ENCODE data around the gene CFAP97D1. TPM values are rescaled to one million over a fixed set of nuclear protein-coding genes. Genes with fewer than 3 reads are reported as not detected.

CFAP97D1 gene
- total RNA-seq (not detected), polyA plus RNA-seq (not detected), total RNA-seq (not detected)

- H3K27ac Mint-ChIP-seq: peak within 1 kb of the TSS in 4 of 9 donors; percentile 26 to 83 (median 60)
- intact Hi-C loops (cut with micrococcal nuclease): no loop called here
- Histone ChIP-seq H3K9me3 (ENCODE audit: control insufficient read depth in 2 of 3, low read length in 3 of 3) (no peaks in the 10 kb centered on the region), H3K36me3 (ENCODE audit: control insufficient read depth in 2 of 3, insufficient read depth in 3 of 3, low read length in 3 of 3) (peaks cover 0 to 5% (median 0%) of the 10 kb centered on the region in 3 experiments), H3K4me1 (ENCODE audit: control insufficient read depth in 2 of 2, insufficient read depth in 2 of 2, low read length in 2 of 2) (peaks cover 7% of the 10 kb centered on the region in 2 donors), H3K4me3 (ENCODE audit: low read length) (peak within 1 kb of the TSS; percentile 74), H3K27me3 (ENCODE audit: control insufficient read depth in 2 of 2, insufficient read depth in 2 of 2, low read length in 2 of 2) (no peaks in the 10 kb centered on the region), H3K27ac (ENCODE audit: low read depth, low read length) (peak within 1 kb of the TSS; percentile 60)
- peaks cover 20 to 49% (median 31%) of the 10 kb centered on the region in 5 donors for H3K27me3 Mint-ChIP-seq
- no peak for DNase-seq
- ATAC-seq: no peak
- CTCF ChIA-PET: interaction anchor here (0.5 kb wide), 1 partner anchor 94 kb away, joined by 4 read pairs; no protein-coding TSS in a partner anchor
- H3K4me3 Mint-ChIP-seq: peak within 1 kb of the TSS; percentile 64 to 87 (median 82)
- POLR2A ChIA-PET: no interaction called here
- H3K9me3 Mint-ChIP-seq: no peaks in the 10 kb centered on the region
- peaks cover 0 to 15% (median 8%) of the 10 kb centered on the region in 7 donors for H3K4me1 Mint-ChIP-seq
- H3K36me3 Mint-ChIP-seq: peaks cover 0 to 2% (median 0%) of the 10 kb centered on the region in 5 donors
These were observed at the start of gene CFAP97D1 for GRCh38 chr17:43780135-43780534. TSS of gene CFAP97D1 (plus strand) at chr17:43780435. CDS start at chr17:43780463, 28 bp downstream.

DNA sequence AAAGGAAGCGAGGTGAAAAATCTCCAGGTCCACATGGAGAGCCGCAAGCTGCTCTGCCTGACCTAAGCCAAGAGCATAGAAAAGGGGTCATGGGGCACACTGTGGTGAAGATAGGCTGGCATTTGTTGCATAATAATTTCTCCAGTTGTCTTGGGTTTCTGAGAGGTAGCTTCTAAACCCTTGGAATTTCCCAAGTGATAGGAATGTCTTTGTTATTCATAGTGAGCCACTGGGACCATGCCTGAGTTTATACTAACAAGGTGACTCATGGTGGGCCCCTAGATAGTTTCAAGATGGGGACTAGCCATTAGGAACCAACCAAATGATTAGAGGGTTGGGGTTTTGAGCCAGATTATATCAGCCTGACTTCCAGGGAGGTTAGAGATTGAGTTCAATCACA is 47.3 kb upstream of the CFAP97D1 start:
- Mint-ChIP-seq H3K27me3 (peaks cover 1 to 19% (median 4%) of the 10 kb centered on the region in 5 donors), H3K36me3 (no peaks in the 10 kb centered on the region), H3K9me3 (peaks cover 0 to 5% (median 0%) of the 10 kb centered on the region in 11 donors), H3K4me1 (no peaks in the 10 kb centered on the region), H3K27ac (no peak overlapping the region), H3K4me3 (no peak overlapping the region)
- no peaks in the 10 kb centered on the region for H3K4me1 ChIP-seq (ENCODE audit: control insufficient read depth in 2 of 2, insufficient read depth in 2 of 2, low read length in 2 of 2)
- no peaks in the 10 kb centered on the region for H3K9me3 ChIP-seq (ENCODE audit: control insufficient read depth in 2 of 3, low read length in 3 of 3)
- ATAC-seq (no peak), DNase-seq (no peak)
- intact Hi-C loops (cut with micrococcal nuclease): no loop called here
- no peaks in the 10 kb centered on the region for H3K36me3 ChIP-seq (ENCODE audit: control insufficient read depth in 2 of 3, insufficient read depth in 3 of 3, low read length in 3 of 3)
- no peak overlapping the region for H3K27ac ChIP-seq (ENCODE audit: low read depth, low read length)
- POLR2A ChIA-PET: no interaction called here
- no peaks in the 10 kb centered on the region for H3K27me3 ChIP-seq (ENCODE audit: control insufficient read depth in 2 of 2, insufficient read depth in 2 of 2, low read length in 2 of 2)
- CTCF ChIA-PET: no interaction called here
- H3K4me3 ChIP-seq (ENCODE audit: low read length): no peak overlapping the region

DNA sequence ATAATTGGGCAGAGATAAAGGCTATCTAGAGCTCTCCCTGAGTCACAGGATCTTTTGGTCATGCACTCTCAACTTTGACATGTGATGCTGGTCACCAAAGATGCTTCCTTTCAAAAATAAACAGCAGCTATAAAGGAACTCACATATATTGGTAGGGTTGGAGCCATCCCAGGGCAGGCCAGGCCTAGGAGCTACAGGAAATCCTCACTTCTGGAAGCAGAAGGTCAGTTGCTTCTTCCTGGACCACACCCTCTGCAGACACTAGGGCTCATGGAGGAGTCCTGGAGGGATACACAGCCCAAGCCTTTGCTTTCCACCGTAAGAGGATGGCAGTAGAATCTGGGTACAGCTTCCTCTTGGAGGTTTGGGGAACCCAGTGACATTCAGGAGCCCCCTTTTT is 46.3 kb upstream of the CFAP97D1 start:
- H3K4me3 ChIP-seq (ENCODE audit: low read length): no peak overlapping the region
- no peak overlapping the region for H3K27ac ChIP-seq (ENCODE audit: low read depth, low read length)
- Mint-ChIP-seq H3K36me3 (no peaks in the 10 kb centered on the region), H3K4me3 (no peak overlapping the region), H3K9me3 (peaks cover 0 to 5% (median 0%) of the 10 kb centered on the region in 11 donors), H3K27ac (no peak overlapping the region), H3K4me1 (no peaks in the 10 kb centered on the region), H3K27me3 (peaks cover 3 to 25% (median 7%) of the 10 kb centered on the region in 5 donors)
- ATAC-seq: no peak
- CTCF ChIA-PET: no interaction called here
- no peaks in the 10 kb centered on the region for H3K27me3 ChIP-seq (ENCODE audit: control insufficient read depth in 2 of 2, insufficient read depth in 2 of 2, low read length in 2 of 2)
- no peak for DNase-seq
- intact Hi-C loops (cut with micrococcal nuclease): no loop called here
- H3K36me3 ChIP-seq (ENCODE audit: control insufficient read depth in 2 of 3, insufficient read depth in 3 of 3, low read length in 3 of 3): no peaks in the 10 kb centered on the region
- no peaks in the 10 kb centered on the region for H3K9me3 ChIP-seq (ENCODE audit: control insufficient read depth in 2 of 3, low read length in 3 of 3)
- no peaks in the 10 kb centered on the region for H3K4me1 ChIP-seq (ENCODE audit: control insufficient read depth in 2 of 2, insufficient read depth in 2 of 2, low read length in 2 of 2)
- POLR2A ChIA-PET: no interaction called here

GRCh38 chr17:43734376-43734775 is 45.9 kb upstream of the CFAP97D1 start:
- DNase-seq: no peak
- H3K4me3 Mint-ChIP-seq: no peak overlapping the region
- ATAC-seq: no peak
- peaks cover 7 to 25% (median 8%) of the 10 kb centered on the region in 5 donors for H3K27me3 Mint-ChIP-seq
- Histone ChIP-seq H3K27me3 (ENCODE audit: control insufficient read depth in 2 of 2, insufficient read depth in 2 of 2, low read length in 2 of 2) (no peaks in the 10 kb centered on the region), H3K4me1 (ENCODE audit: control insufficient read depth in 2 of 2, insufficient read depth in 2 of 2, low read length in 2 of 2) (no peaks in the 10 kb centered on the region), H3K27ac (ENCODE audit: low read depth, low read length) (no peak overlapping the region), H3K36me3 (ENCODE audit: control insufficient read depth in 2 of 3, insufficient read depth in 3 of 3, low read length in 3 of 3) (no peaks in the 10 kb centered on the region), H3K9me3 (ENCODE audit: control insufficient read depth in 2 of 3, low read length in 3 of 3) (no peaks in the 10 kb centered on the region), H3K4me3 (ENCODE audit: low read length) (no peak overlapping the region)
- no peak overlapping the region for H3K27ac Mint-ChIP-seq
- no peaks in the 10 kb centered on the region for H3K4me1 Mint-ChIP-seq
- intact Hi-C loops (cut with micrococcal nuclease): no loop called here
- H3K36me3 Mint-ChIP-seq: no peaks in the 10 kb centered on the region
- ChIA-PET POLR2A (no interaction called here), CTCF (no interaction called here)
- H3K9me3 Mint-ChIP-seq: peaks cover 0 to 5% (median 0%) of the 10 kb centered on the region in 11 donors

GRCh38 chr17:43736389-43736788 is 43.8 kb upstream of the CFAP97D1 start:
- no peaks in the 10 kb centered on the region for H3K4me1 ChIP-seq (ENCODE audit: control insufficient read depth in 2 of 2, insufficient read depth in 2 of 2, low read length in 2 of 2)
- no peaks in the 10 kb centered on the region for H3K36me3 ChIP-seq (ENCODE audit: control insufficient read depth in 2 of 3, insufficient read depth in 3 of 3, low read length in 3 of 3)
- H3K9me3 ChIP-seq (ENCODE audit: control insufficient read depth in 2 of 3, low read length in 3 of 3): no peaks in the 10 kb centered on the region
- H3K27ac ChIP-seq (ENCODE audit: low read depth, low read length): no peak overlapping the region
- intact Hi-C loops (cut with micrococcal nuclease): no loop called here
- Mint-ChIP-seq H3K4me1 (no peaks in the 10 kb centered on the region), H3K27ac (no peak overlapping the region), H3K27me3 (peaks cover 12 to 21% (median 18%) of the 10 kb centered on the region in 5 donors), H3K9me3 (peaks cover 0 to 5% (median 0%) of the 10 kb centered on the region in 11 donors), H3K4me3 (no peak overlapping the region), H3K36me3 (no peaks in the 10 kb centered on the region)
- no peak for DNase-seq
- H3K4me3 ChIP-seq (ENCODE audit: low read length): no peak overlapping the region
- ATAC-seq: no peak
- no peaks in the 10 kb centered on the region for H3K27me3 ChIP-seq (ENCODE audit: control insufficient read depth in 2 of 2, insufficient read depth in 2 of 2, low read length in 2 of 2)
- ChIA-PET CTCF (no interaction called here), POLR2A (no interaction called here)

DNA sequence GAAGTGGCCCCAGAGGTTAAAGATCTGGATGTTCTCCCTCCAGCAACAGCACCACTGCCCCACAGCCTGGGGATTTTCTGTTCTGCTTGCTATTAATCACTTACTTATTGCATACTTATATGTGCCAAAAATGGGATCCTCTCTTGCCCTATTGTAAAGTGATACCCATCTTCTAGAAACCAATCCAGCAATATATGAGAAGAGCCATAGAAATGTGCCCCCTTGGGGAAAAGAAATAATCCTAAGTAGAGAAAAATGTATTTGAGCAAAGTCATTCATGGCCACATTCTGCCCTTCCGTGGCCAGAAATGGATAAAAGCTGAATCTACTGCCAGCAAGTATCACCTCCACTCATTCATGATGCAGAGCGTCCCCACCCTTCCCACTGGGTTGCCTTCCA is 42.5 kb upstream of the CFAP97D1 start:
- Mint-ChIP-seq H3K36me3 (no peaks in the 10 kb centered on the region), H3K4me1 (no peaks in the 10 kb centered on the region), H3K4me3 (no peak overlapping the region), H3K27me3 (peaks cover 18 to 25% (median 22%) of the 10 kb centered on the region in 5 donors), H3K27ac (no peak overlapping the region), H3K9me3 (peaks cover 0 to 4% (median 0%) of the 10 kb centered on the region in 11 donors)
- no peak overlapping the region for H3K4me3 ChIP-seq (ENCODE audit: low read length)
- CTCF ChIA-PET: interaction anchor here (0.6 to 0.8 kb wide), 2 partner anchors 19 to 29 kb away, joined by 3 to 6 read pairs; no protein-coding TSS in a partner anchor
- no peaks in the 10 kb centered on the region for H3K4me1 ChIP-seq (ENCODE audit: control insufficient read depth in 2 of 2, insufficient read depth in 2 of 2, low read length in 2 of 2)
- no peaks in the 10 kb centered on the region for H3K9me3 ChIP-seq (ENCODE audit: control insufficient read depth in 2 of 3, low read length in 3 of 3)
- no peak for ATAC-seq
- intact Hi-C loops (cut with micrococcal nuclease): no loop called here
- no peaks in the 10 kb centered on the region for H3K36me3 ChIP-seq (ENCODE audit: control insufficient read depth in 2 of 3, insufficient read depth in 3 of 3, low read length in 3 of 3)
- POLR2A ChIA-PET: no interaction called here
- no peak overlapping the region for H3K27ac ChIP-seq (ENCODE audit: low read depth, low read length)
- no peak for DNase-seq
- H3K27me3 ChIP-seq (ENCODE audit: control insufficient read depth in 2 of 2, insufficient read depth in 2 of 2, low read length in 2 of 2): no peaks in the 10 kb centered on the region

DNA sequence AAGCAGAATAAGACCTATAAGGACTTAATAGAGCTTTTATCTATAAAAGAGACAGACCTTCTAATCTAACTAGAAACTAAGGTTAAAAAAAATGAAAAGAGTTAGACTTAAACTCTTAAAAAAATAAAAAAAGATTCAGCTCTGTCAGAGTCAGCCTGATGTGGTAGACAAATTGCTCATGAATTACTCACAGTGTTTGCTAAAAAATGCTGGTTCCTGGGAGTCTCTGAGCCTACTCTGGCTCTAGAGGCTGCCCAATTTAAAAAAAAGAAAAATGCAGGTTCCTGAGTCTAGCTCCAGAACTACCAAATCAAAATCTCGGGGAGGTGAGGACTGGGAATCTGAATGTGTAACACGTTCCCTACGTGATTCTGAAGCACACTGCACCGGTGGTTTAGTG is 39.7 kb upstream of the CFAP97D1 start:
- POLR2A ChIA-PET: no interaction called here
- Mint-ChIP-seq H3K9me3 (peaks cover 0 to 4% (median 0%) of the 10 kb centered on the region in 11 donors), H3K27me3 (peaks cover 33 to 46% (median 45%) of the 10 kb centered on the region in 5 donors), H3K27ac (no peak overlapping the region), H3K36me3 (no peaks in the 10 kb centered on the region), H3K4me1 (no peaks in the 10 kb centered on the region), H3K4me3 (no peak overlapping the region)
- ATAC-seq: no peak
- H3K9me3 ChIP-seq (ENCODE audit: control insufficient read depth in 2 of 3, low read length in 3 of 3): no peaks in the 10 kb centered on the region
- CTCF ChIA-PET: interaction anchor here (1.0 kb wide), 1 partner anchor 46 kb away, joined by 3 read pairs; no protein-coding TSS in a partner anchor
- H3K27ac ChIP-seq (ENCODE audit: low read depth, low read length): no peak overlapping the region
- no peak for DNase-seq
- intact Hi-C loops (cut with micrococcal nuclease): no loop called here
- H3K4me1 ChIP-seq (ENCODE audit: control insufficient read depth in 2 of 2, insufficient read depth in 2 of 2, low read length in 2 of 2): no peaks in the 10 kb centered on the region
- H3K4me3 ChIP-seq (ENCODE audit: low read length): no peak overlapping the region
- H3K36me3 ChIP-seq (ENCODE audit: control insufficient read depth in 2 of 3, insufficient read depth in 3 of 3, low read length in 3 of 3): no peaks in the 10 kb centered on the region
- no peaks in the 10 kb centered on the region for H3K27me3 ChIP-seq (ENCODE audit: control insufficient read depth in 2 of 2, insufficient read depth in 2 of 2, low read length in 2 of 2)
